Activated naive CD4-positive, alpha-beta T cell treated with Interleukin-2 at 50 U/mL for 16 hours (primary cell): ENCODE data around the gene YKT6.

Source experiments
- DNase-seq: peaks from one replicate; pipeline ENCODE4 v3.0.0-alpha.2; 2020

YKT6 gene

GRCh38 chr7:44263326-44264082 is 62.7 kb downstream of the YKT6 start:
- DNase-seq = no peak
